Choroid plexus epithelial cell (primary cell): ENCODE results near the gene MARF1.
A peak's percentile ranks its signal among the peaks of the same experiment; 100 is the strongest.
"Not testable (repeated sequence)": the region's sequence is repeated elsewhere in the genome, so short reads cannot be mapped to it uniquely, and the experiment has no call there.

Experiments
- DNase-seq: peaks from one replicate; pipeline ENCODE4 v3.0.0-alpha.2; 2010; ENCODE audit warnings: low read depth
- H3K4me3 ChIP-seq: 2 replicates; pipeline ENCODE4 v1.5.1; 2011; ENCODE audit warnings: low read depth, mild to moderate bottlenecking, control low read depth, low read length, moderate library complexity
- CTCF ChIP-seq: conservative IDR thresholded peaks from 2 replicates; pipeline ENCODE4 v1.5.1; 2011; ENCODE audit warnings: low read depth, mild to moderate bottlenecking, control low read depth, inconsistent platforms, low read length, moderate library complexity

MARF1 gene

GRCh38 chr16:15559176-15559575 is 83.8 kb downstream of the MARF1 start:
- no peak overlapping the region for H3K4me3 ChIP-seq
- no peak for TF ChIP-seq CTCF
- DNase-seq, result no peak

- no peak for DNase-seq
These were observed 85.7 kb downstream of the MARF1 start for GRCh38 chr16:15557258-15557657.

GRCh38 chr16:15556130-15556529 is 86.8 kb downstream of the MARF1 start:
- TF ChIP-seq CTCF, result no peak
- no peak overlapping the region for H3K4me3 ChIP-seq
- DNase-seq, result no peak

More at GRCh38 chr16:15557258-15557657, 85.7 kb downstream of the MARF1 start:
- TF ChIP-seq CTCF, result no peak
- H3K4me3 ChIP-seq, result no peak overlapping the region

DNA sequence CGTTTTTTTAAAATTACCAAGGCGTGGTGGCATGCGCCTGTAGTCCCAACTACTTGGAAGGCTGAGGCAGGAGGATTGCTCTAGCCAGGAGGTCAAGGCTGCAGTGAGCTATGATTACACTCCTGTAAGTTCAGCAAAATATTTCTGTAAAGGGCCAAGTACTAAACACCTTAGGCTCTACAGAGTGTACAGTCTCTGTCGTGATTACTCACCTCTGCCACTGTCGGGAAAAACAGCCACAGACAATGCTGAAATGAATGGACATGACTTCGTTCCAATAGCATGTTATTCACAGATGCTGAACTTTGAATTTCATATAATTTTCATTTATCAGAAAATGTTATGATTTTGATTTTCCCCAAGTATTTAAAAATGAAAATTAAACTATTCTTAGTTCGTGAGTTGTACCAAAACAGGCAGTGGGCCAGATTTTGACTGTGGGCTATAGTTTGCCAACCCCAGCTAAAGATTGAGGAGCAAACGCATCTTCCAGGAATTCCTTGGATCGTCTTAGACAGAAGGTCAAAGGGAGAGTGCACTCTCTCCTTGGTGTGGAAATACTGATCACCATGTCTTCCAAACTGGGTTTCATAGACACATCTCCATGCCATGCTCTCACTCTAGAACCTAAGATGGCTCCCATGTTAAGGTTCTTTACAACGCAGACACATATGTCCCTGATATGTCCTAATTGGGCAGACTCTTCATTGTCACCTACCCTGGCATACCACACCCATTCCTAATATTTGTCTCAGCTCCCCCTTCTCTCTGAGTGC is 89.5 kb downstream of the MARF1 start:
- TF ChIP-seq CTCF, result no peak
- peak; percentile 21 for DNase-seq
- H3K4me3 ChIP-seq, result no peak overlapping the region

DNA sequence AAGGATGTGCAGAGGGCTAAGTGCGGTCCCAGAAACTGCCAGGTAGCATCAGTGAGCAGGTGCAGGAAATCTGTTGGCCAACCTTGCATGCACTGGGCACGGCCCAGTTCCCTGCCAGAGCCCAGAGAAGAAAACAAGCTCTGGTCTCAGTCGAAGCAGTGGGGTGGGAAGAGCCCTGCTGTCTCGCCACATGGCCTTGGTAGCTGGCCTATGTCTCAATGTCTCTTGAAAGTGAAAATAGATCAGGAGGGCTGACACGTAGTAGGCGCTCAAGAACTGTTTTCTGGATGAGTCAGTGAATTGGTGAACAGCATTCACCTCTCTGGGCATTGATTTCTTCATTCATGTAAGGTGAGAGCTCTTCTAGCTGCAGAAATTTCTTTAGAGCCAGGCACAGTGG is 90.4 kb downstream of the MARF1 start:
- peak; percentile 50 for DNase-seq
- no peak overlapping the region for H3K4me3 ChIP-seq
- no peak for TF ChIP-seq CTCF

- DNase-seq, result peak; percentile 40
- no peak for TF ChIP-seq CTCF
- no peak overlapping the region for H3K4me3 ChIP-seq
These were observed 94.5 kb downstream of the MARF1 start for GRCh38 chr16:15548482-15548891.

GRCh38 chr16:15547768-15548096 is 95.2 kb downstream of the MARF1 start:
- no peak for DNase-seq
- H3K4me3 ChIP-seq, result no peak overlapping the region
- no peak for TF ChIP-seq CTCF

GRCh38 chr16:15547072-15547767 is 95.7 kb downstream of the MARF1 start:
- DNase-seq, H3K4me3 ChIP-seq: not testable (repeated sequence)
